ENCODE results near the gene DST. TPM values are rescaled to one million over a fixed set of nuclear protein-coding genes. Genes with fewer than 3 reads are reported as not detected.

Gene DST
- total and polyA plus RNA-seq, 2 of the 8 experiments (the other 6 are each of a cell fraction or from before 2014, with no cell fraction given) = 49.4 to 116 TPM

- ChIA-PET POLR2A (ENCODE audit: partially characterized antibody) (no interaction called here), CTCF (ENCODE audit: partially characterized antibody) (interaction anchor here (0.6 to 2.7 kb wide), 6 partner anchors 10 to 53 kb away, joined by 3 to 10 read pairs (median 4); no protein-coding TSS in a partner anchor)
- H3K79me2 ChIP-seq (ENCODE audit: control insufficient read depth in 1 of 2, insufficient read depth in 2 of 2, low read length in 2 of 2) = peaks cover 0 to 2% of the 10 kb centered on the region in 2 experiments; a peak in 1 of 4 replicates
- H2BK5ac ChIP-seq (ENCODE audit: low read depth, low read length) = no peak overlapping the region
- H3K4me3 ChIP-seq (ENCODE audit: extremely low read depth in 1 of 4, insufficient read depth in 2 of 4, low read depth in 3 of 4, low read length in 4 of 4) = no peak overlapping the region
- H3K79me1 ChIP-seq (ENCODE audit: low read depth, low read length) = no peaks in the 10 kb centered on the region
- H2BK12ac ChIP-seq (ENCODE audit: low read depth, low read length) = no peak overlapping the region
- H4K8ac ChIP-seq (ENCODE audit: extremely low read depth, insufficient read depth, low read length) = no peak overlapping the region
- H3K23ac ChIP-seq (ENCODE audit: insufficient read length) = no peak overlapping the region
- no peak overlapping the region for H3K27ac ChIP-seq (ENCODE audit: low read depth, low read length)
- H2BK15ac ChIP-seq (ENCODE audit: low read length) = no peak overlapping the region
- no peaks in the 10 kb centered on the region for H3K23me2 ChIP-seq (ENCODE audit: low read depth, low read length)
- no peak overlapping the region for H3K18ac ChIP-seq (ENCODE audit: extremely low read depth, low read length)
- no peaks in the 10 kb centered on the region for H3K4me1 ChIP-seq (replicated peaks in 1 of 4; ENCODE audit: control insufficient read depth in 3 of 4, insufficient read depth in 4 of 4, low read length in 3 of 4)
- peaks cover 0 to 2% of the 10 kb centered on the region in 2 experiments for H4K20me1 ChIP-seq (replicated peaks in 1 of 2; ENCODE audit: control insufficient read depth in 1 of 2, insufficient read depth in 2 of 2, low read length in 2 of 2)
- no peak overlapping the region for H2BK120ac ChIP-seq (replicated peaks; ENCODE audit: low read depth, low read length)
- H3K14ac ChIP-seq (ENCODE audit: insufficient read length) = no peak overlapping the region
- no peak overlapping the region for H3K4me2 ChIP-seq (ENCODE audit: insufficient read depth in 1 of 2, low read depth in 2 of 2, low read length in 2 of 2)
- H3K27me3 ChIP-seq (replicated peaks in 1 of 4; ENCODE audit: control insufficient read depth in 3 of 4, extremely low read depth in 1 of 4, insufficient read depth in 3 of 4, low read length in 3 of 4) = no peaks in the 10 kb centered on the region
- H3K9ac ChIP-seq (replicated peaks in 1 of 4; ENCODE audit: extremely low read depth in 1 of 4, low read depth in 3 of 4, low read length in 3 of 4) = no peak overlapping the region
- FAIRE-seq (no peak), DNase-seq (ENCODE audit: low read depth in 1 of 2, low spot score in 2 of 2) (no peak)
- no peaks in the 10 kb centered on the region for H3K9me3 ChIP-seq (ENCODE audit: insufficient read depth in 2 of 2, low read depth in 1 of 2, low read length in 1 of 2)
- 87% methylated on average over 1 of the region's 1 CpG; no CpG with 5 or more reads in 1 of the 2 experiments for WGBS, 2 experiments (ENCODE audit: extremely low coverage in 1 of 2, insufficient coverage in 1 of 2, insufficient read length in 1 of 2, insufficient replicate concordance in 2 of 2, low coverage in 1 of 2, low lambda C conversion rate in 2 of 2, missing lambda C conversion rate in 1 of 2)
- H3K56ac ChIP-seq (replicated peaks; ENCODE audit: insufficient read length, low read depth, low read length) = no peak overlapping the region
- no peak overlapping the region for H2AK5ac ChIP-seq (ENCODE audit: low read depth, low read length)
- H2AFZ ChIP-seq (ENCODE audit: low read length) = no peak overlapping the region
- H4K91ac ChIP-seq (replicated peaks; ENCODE audit: insufficient read length, low read length) = no peak overlapping the region
- H4K5ac ChIP-seq (ENCODE audit: insufficient read length, low read depth, low read length) = no peak overlapping the region
- no peak overlapping the region for H2BK20ac ChIP-seq (ENCODE audit: low read length)
- no peaks in the 10 kb centered on the region; a peak in 1 of 8 replicates for H3K36me3 ChIP-seq (ENCODE audit: control insufficient read depth in 2 of 4, insufficient read depth in 4 of 4, low read length in 3 of 4)
- H3K4ac ChIP-seq (replicated peaks; ENCODE audit: insufficient read length, low read depth, low read length) = no peak overlapping the region
- TF ChIP-seq RNF2 (IDR thresholded peaks at IDR 0.05; ENCODE audit: borderline replicate concordance, low read depth, low read length, missing control alignments, poor library complexity, severe bottlenecking) (no peak), RXRA (IDR thresholded peaks at IDR 0.05; ENCODE audit: insufficient read depth, low read depth, low read length) (no peak), NANOG (IDR thresholded peaks at IDR 0.05; ENCODE audit: insufficient read depth, low read depth, low read length, poor library complexity, severe bottlenecking) (no peak), TEAD4 (IDR thresholded peaks at IDR 0.05; ENCODE audit: low read depth, low read length) (no peak), SAP30 (IDR thresholded peaks at IDR 0.05; ENCODE audit: insufficient read depth, insufficient replicate concordance, low read length) (no peak), NRF1 (IDR thresholded peaks at IDR 0.05; ENCODE audit: low read depth, low read length) (no peak), BCL11A (IDR thresholded peaks at IDR 0.05; ENCODE audit: low read depth in 2 of 2, low read length in 2 of 2) (no peak), RAD21 (IDR thresholded peaks at IDR 0.05 in 1 of 2, conservative IDR thresholded peaks at IDR 0.05 in 1 of 2; ENCODE audit: low read depth in 2 of 2, low read length in 2 of 2) (no peak)
Measured at GRCh38 chr6:56691814-56692213, 49.1 kb upstream of the DST start.
